ENCODE results near the gene TET2. TPM values are rescaled to one million over a fixed set of nuclear protein-coding genes. Genes with fewer than 3 reads are reported as not detected.
A peak's percentile ranks its signal among the peaks of the same experiment; 100 is the strongest.

TET2 gene
- total RNA-seq, 1 donor from 2014 or later = 37.4 TPM

DNA sequence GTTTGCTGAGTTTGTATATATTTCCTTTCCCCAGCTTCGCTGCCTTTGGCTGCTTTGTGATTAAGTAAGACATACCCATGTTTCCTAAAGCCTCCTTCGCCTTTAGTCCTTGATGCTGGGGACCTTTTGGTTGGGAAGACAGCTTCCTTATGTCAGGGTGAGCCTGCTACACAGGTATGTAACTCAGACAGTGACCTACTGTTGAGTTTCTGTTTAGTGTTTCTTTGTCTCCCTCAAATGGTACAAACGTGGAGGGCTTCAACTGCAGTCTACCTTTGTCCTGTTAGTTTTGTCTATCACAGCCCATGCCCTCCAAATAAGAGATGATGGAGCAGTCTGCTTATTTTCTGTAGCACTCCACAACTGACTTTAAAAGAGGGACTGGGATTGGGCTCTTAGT lies 59.5 kb downstream of the TET2 start:
- Mint-ChIP-seq H3K4me1 (ENCODE audit: low read depth, unreplicated experiment) (peaks cover 13% of the 10 kb centered on the region), H3K9me3 (ENCODE audit: unreplicated experiment) (peaks cover 3% of the 10 kb centered on the region), H3K36me3 (ENCODE audit: unreplicated experiment) (no peaks in the 10 kb centered on the region), H3K27me3 (ENCODE audit: unreplicated experiment) (no peaks in the 10 kb centered on the region), H3K27ac (ENCODE audit: unreplicated experiment) (peak overlapping the region; percentile 93), H3K4me3 (ENCODE audit: unreplicated experiment) (peak overlapping the region; percentile 35)
- TF ChIP-seq, protein P1, sequence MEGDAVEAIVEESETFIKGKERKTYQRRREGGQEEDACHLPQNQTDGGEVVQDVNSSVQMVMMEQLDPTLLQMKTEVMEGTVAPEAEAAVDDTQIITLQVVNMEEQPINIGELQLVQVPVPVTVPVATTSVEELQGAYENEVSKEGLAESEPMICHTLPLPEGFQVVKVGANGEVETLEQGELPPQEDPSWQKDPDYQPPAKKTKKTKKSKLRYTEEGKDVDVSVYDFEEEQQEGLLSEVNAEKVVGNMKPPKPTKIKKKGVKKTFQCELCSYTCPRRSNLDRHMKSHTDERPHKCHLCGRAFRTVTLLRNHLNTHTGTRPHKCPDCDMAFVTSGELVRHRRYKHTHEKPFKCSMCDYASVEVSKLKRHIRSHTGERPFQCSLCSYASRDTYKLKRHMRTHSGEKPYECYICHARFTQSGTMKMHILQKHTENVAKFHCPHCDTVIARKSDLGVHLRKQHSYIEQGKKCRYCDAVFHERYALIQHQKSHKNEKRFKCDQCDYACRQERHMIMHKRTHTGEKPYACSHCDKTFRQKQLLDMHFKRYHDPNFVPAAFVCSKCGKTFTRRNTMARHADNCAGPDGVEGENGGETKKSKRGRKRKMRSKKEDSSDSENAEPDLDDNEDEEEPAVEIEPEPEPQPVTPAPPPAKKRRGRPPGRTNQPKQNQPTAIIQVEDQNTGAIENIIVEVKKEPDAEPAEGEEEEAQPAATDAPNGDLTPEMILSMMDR (IDR thresholded peaks at IDR 0.05; ENCODE audit: partially characterized antibody, unreplicated experiment) = no peak
- no peak for DNase-seq

DNA sequence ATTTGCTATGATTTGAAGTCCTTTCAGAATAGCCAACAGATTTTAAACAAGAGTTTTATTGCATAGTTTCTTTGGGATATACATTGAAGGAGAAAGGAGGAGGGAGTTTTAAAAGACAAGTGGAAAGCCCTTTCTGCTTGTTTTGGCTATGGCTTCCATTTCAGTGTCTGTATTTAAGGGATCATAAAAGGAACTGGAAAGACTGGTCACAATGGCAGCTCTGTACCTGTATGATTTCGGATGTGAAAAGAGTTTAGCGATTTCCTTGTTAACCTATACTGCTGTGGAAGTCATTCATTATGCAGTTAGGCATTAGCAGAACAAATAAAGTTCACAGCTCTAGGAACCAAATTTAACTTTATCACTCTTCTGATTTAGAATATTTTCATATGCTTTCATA lies 60.7 kb downstream of the TET2 start:
- H3K4me1 Mint-ChIP-seq (ENCODE audit: low read depth, unreplicated experiment) = peaks cover 13% of the 10 kb centered on the region
- H3K27ac Mint-ChIP-seq (ENCODE audit: unreplicated experiment) = no peak overlapping the region
- H3K9me3 Mint-ChIP-seq (ENCODE audit: unreplicated experiment) = peaks cover 3% of the 10 kb centered on the region
- TF ChIP-seq, protein P1 (IDR thresholded peaks at IDR 0.05; ENCODE audit: partially characterized antibody, unreplicated experiment) = no peak
- peak overlapping the region; percentile 18 for H3K4me3 Mint-ChIP-seq (ENCODE audit: unreplicated experiment)
- H3K27me3 Mint-ChIP-seq (ENCODE audit: unreplicated experiment) = no peaks in the 10 kb centered on the region
- no peak for DNase-seq
- H3K36me3 Mint-ChIP-seq (ENCODE audit: unreplicated experiment) = no peaks in the 10 kb centered on the region

DNA sequence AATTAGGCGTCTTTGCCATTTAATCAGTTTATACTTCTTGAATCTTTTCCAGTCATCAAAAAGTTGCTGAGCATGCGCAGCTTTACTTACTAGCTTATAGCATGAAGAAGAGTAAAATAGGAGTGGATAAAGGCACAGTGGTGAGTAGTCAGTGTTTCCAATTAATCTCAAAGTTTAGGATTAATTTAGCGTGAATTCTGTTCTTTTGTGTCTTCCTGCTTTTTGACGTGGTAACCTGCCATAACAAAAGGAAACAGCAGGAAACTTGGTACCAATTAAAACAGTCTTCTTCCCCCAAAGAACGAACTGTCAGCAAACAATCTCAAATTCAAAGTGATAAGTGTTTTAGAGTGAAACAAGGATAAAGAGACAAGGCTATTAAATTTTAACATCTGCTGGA lies 61.9 kb downstream of the TET2 start:
- Mint-ChIP-seq H3K4me3 (ENCODE audit: unreplicated experiment) (no peak overlapping the region), H3K27ac (ENCODE audit: unreplicated experiment) (no peak overlapping the region), H3K4me1 (ENCODE audit: low read depth, unreplicated experiment) (peaks cover 13% of the 10 kb centered on the region), H3K36me3 (ENCODE audit: unreplicated experiment) (no peaks in the 10 kb centered on the region), H3K9me3 (ENCODE audit: unreplicated experiment) (peaks cover 3% of the 10 kb centered on the region), H3K27me3 (ENCODE audit: unreplicated experiment) (no peaks in the 10 kb centered on the region)
- no peak for DNase-seq
- TF ChIP-seq, protein P1 (IDR thresholded peaks at IDR 0.05; ENCODE audit: partially characterized antibody, unreplicated experiment) = no peak

DNA sequence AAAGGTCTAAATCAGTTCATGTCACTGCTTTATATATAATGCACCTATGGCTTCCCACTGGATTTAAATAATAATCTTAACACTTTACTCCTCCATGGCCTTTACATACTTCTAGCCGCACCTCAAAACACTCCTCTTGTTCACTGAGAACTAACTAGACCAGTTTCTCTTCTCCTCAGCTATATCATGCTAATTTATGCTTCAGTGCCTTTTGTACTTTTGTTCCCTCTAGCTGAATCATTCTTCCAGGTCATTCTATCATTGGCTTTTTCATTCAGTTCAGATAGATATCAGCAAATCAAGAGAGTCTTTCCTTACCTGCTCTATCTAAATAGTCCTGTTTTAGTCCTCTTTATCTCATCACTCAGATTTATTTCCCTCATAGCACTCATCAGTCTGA lies 64.2 kb downstream of the TET2 start:
- Mint-ChIP-seq H3K4me1 (ENCODE audit: low read depth, unreplicated experiment) (peaks cover 10% of the 10 kb centered on the region), H3K9me3 (ENCODE audit: unreplicated experiment) (peaks cover 3% of the 10 kb centered on the region), H3K27me3 (ENCODE audit: unreplicated experiment) (no peaks in the 10 kb centered on the region), H3K27ac (ENCODE audit: unreplicated experiment) (no peak overlapping the region), H3K4me3 (ENCODE audit: unreplicated experiment) (no peak overlapping the region), H3K36me3 (ENCODE audit: unreplicated experiment) (no peaks in the 10 kb centered on the region)
- TF ChIP-seq, protein P1 (IDR thresholded peaks at IDR 0.05; ENCODE audit: partially characterized antibody, unreplicated experiment) = no peak
- DNase-seq = no peak

DNA sequence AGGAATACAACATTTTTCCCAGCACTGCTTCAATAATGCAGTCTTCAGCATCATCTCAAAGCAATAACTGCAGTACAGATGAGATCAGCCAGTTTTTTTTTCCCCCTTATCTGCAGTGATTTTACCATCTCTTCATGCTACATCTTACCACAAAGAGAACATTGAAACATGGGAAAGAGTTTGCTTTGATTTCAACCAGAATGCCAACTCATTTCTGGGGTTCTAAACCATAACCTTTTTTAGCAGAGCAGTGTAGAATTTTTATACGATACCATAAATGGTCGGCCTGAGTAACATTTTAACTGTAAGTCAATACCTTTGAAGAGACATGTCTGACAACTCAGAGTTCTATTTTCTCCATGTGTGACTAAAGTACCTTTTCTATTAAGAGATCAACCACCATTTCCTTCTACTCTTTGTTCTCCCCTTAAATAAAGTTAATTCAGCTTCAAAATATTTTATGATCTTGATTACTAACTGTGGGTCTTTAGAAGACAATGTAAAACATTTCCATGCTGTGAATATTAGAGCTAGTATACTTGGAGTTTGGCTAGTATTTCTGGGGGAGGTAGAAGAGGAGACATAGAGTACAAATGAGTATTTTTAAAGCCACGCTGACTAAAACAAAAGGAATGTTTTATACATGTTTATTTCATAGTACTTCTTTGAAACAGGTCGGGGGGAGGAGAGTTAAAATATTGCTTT lies 69.1 kb downstream of the TET2 start:
- TF ChIP-seq, protein P1 (IDR thresholded peaks at IDR 0.05; ENCODE audit: partially characterized antibody, unreplicated experiment) = no peak
- no peak for DNase-seq
- H3K27ac Mint-ChIP-seq (ENCODE audit: unreplicated experiment) = no peak overlapping the region
- no peaks in the 10 kb centered on the region for H3K27me3 Mint-ChIP-seq (ENCODE audit: unreplicated experiment)
- no peak overlapping the region for H3K4me3 Mint-ChIP-seq (ENCODE audit: unreplicated experiment)
- H3K9me3 Mint-ChIP-seq (ENCODE audit: unreplicated experiment) = no peaks in the 10 kb centered on the region
- H3K4me1 Mint-ChIP-seq (ENCODE audit: low read depth, unreplicated experiment) = no peaks in the 10 kb centered on the region
- no peaks in the 10 kb centered on the region for H3K36me3 Mint-ChIP-seq (ENCODE audit: unreplicated experiment)
